GM19238 (cell line): ENCODE data around the gene FER.

Experiments
- DNase-seq: peaks from one replicate; pipeline ENCODE4 v3.0.0; 2011; ENCODE audit warnings: low spot score; ENCODE audit not compliant: insufficient read length

Gene FER

DNA sequence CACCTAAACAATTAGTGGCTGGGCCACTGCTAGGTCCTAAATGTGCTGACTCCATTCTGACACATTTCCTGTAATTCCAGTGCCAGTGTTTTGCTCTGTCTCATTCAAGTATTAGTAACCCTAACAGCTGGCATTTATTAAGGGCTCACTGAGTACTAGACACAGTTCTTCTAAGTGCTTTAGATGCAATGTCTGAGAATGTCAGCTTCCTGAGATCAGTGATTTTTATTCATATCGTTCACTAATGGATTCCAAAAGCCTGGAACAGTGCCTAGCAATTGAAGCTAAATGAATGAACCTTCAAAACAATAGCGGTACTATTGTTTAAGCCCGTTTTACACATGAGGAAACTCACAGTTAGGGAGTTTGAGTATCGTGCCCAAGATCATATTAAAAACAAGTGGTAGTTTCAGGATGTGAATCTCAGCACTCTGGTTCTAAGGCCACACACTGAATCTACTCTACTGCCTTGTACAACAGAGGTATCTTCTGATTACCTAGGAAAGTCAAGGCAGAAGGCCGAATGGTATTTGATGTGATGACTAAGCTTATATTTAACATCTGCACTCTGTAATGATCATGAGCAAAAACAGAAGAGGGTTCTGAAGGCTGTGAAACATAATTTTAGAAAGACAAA is 358.1 kb downstream of the FER start:
- DNase-seq: no peak

- DNase-seq: no peak
Measured at GRCh38 chr5:109111680-109112079, 364.0 kb downstream of the FER start.

DNA sequence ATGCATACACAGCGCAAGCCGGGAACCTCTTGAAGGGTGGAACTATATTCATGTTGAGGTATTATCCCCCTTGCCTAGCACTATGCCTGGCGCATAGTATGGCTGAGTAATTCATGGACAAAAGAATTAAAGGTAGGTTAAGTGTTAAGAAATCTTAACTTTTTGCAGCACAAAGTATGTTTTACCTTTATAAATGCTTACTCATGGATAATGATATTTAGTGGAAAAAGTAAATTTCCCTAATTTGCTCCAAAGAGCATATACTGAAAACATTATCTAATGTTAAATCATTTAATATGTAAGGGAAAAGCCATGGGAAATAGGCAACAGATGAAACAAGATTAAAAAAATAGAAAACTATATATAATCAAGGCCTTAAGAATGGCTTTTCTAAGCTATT is 365.9 kb downstream of the FER start:
- DNase-seq: no peak

DNA sequence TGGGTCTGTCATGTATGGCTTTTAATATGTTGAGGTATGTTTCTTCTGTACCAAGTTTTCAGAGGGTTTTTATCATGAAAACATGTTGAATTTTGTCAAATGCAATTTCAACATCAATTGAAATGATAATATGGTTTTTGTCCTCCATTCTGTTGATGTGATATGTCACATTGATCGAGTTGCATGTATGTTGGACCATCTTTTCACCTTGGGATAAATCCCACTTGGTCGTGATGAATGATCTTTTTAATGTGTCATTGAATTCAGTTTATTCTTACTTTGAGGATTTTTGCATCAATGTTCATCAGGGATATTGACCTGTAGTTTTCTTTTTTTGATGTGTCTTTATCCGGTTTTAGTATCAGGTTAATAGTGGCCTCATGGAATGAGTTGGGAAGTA is 373.5 kb downstream of the FER start:
- DNase-seq: no peak

DNA sequence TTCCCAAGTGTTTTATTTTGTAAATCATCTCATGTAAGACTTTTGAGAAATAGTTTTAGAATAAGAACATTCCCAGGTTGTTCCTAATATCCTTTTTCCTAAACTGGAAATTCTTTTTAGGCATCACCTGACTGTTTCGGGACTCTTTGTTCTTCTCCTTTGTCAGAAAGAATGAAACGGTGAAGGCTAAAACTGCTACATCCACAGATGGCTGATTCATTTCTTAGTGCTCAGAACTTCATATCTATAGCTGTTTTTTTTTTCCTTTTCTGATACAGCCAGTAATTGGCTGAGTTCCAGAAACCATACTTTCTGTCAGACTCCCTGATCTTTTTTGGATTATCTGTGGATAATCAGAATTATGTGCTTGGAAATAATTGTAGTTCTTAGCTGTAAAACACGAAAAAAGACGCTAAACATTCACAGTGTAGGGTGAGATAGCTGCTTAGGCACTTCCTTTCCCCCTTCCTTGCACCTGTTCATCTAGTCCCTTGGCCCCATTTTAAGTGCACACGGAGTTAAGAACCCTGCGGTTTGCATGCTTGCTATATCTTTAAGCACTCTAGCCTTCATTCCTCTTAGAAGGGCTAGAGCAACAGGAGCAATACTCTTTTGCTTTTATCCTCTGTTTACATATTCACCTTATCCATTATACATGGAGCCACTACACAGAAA is 378.2 kb downstream of the FER start:
- DNase-seq: no peak

DNA sequence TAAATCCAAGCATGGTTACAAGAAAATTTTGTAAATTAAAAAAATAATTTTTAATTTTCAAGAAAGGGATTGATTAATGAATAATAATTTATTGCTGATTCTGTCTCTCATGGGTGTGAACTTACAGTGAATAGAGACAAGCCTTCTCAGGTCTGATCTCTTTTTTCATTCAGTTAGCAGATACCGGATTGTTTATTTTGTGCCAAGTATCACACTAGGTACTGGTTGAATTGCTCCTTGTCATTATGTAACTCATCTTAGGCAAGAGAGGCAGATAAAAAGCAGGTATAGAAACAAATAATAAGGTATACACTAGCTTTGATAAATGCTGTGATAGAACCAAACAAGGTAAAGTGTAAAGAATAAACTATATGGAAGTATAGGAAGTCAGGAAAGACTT is 378.8 kb downstream of the FER start:
- DNase-seq: no peak

GRCh38 chr5:109136906-109137305 is 389.2 kb downstream of the FER start:
- no peak for DNase-seq

DNA sequence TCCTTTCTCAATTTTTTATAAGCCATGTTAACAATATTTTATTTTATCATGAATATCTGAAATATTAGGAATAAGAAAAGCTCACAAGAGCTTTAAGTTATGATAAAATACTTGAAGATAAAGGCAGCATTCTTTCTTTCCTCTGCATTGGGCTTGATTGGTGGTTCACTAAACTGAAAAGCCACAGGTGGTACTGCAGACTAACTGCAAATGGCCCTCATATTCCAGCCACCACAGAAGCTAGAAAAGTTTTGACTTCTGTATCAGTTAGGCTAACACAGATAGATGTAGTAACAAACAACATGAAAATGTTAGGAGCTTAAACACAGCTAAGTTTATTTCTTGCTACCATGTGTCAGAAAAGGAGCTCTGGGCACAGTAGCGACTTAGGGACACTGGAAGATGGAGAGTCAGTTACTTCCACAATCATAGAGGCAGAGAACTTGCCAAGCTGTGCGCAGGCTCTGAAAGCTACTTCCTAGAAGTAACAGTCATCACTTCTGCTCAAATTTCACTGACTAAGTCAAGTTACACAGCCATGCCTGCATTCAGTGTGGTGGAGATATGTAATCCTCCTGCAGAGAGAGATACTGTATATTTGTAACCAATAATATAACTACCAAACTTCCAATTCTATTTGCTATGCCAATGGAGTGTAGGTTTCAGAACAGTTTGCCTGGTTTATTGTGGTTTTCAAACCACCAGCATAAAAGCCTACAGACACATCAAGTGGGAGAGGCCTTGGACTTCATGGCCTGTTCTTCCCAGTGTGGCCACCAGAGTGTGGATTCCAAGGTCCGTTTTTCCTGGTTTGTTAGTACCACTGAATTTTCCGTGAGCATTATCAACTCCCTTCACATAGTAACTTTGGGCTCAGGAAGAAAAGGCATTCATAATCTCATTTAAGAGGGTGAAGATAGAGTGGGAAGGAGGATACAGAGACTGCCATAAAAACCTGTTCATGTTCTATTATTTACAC is 393.8 kb downstream of the FER start:
- no peak for DNase-seq

DNA sequence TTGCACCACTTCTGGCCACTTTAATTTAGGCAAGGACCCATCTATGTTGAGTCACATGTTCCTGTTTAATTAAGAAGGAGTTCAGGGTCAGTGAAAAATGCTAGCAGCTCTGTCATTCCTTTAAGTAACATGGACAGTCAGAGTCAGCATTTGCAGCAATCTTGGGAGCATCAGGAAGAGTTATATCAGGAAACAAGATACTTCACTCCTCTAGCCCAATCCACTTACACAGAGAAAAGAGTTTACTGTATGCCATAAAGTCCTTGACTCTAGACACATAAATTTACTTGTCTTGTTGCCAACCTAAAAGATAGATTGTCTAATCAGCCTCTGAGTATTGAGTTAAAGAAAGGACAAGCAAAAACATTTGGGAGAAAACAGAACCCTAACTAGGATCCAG is 395.3 kb downstream of the FER start:
- no peak for DNase-seq

DNA sequence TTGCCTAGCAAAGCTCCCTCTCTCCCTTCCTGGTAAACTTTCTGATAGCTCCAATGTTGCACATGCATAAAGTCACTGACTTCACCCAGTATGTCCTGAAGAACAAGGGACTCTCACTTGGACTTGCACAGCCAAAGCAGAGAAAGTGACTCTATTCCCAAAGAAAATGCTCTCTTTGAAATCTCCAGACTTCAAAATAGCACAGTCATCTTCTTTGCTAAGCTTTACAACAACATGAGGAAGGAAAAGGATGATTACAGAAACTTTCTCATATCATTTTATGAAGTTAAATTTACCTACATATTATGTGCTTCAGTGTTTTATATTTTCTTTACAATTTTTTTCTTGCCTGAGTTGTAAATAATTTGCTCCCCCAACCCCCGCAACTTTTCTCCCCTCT is 397.4 kb downstream of the FER start:
- no peak for DNase-seq

DNA sequence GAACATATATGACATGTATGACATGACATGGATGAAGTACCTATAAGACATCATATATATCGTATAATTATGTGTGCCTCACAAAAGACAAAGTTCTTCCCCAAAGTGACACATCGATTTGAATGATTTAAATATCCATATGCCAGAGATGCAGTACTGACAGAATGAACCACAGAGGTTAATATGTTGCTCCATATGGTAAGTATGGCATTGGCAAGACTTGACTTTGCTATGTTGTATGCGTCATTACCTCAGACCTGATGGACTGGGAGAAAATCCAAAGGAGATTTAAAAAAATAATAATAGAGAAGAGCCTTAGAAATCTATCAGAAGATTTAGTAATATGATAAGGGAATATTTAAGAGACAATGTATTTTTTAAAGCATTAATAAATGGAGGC is 398.9 kb downstream of the FER start:
- no peak for DNase-seq

DNA sequence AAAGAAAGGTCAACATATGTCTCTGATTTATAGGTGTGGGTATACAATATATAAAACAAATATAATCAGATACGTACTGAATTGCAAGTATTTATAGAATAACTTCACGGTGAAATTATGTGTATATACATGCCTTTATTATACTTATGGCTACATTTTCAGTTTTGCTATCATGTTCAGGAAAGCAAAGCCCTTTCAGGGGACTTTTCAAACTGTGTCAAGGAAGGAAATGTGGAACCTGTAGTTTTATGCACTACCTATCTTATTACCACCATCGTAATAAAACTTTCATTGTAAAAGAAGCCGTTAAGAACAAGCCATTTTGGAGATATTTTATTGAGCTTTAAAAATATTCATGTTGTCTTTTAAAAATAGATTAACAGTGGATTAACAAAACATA is 404.9 kb downstream of the FER start:
- no peak for DNase-seq

- DNase-seq: no peak
Measured at GRCh38 chr5:109155625-109156024, 407.9 kb downstream of the FER start.

GRCh38 chr5:109156885-109157284 is 409.2 kb downstream of the FER start:
- no peak for DNase-seq

GRCh38 chr5:109160468-109160867 is 412.8 kb downstream of the FER start:
- no peak for DNase-seq

DNA sequence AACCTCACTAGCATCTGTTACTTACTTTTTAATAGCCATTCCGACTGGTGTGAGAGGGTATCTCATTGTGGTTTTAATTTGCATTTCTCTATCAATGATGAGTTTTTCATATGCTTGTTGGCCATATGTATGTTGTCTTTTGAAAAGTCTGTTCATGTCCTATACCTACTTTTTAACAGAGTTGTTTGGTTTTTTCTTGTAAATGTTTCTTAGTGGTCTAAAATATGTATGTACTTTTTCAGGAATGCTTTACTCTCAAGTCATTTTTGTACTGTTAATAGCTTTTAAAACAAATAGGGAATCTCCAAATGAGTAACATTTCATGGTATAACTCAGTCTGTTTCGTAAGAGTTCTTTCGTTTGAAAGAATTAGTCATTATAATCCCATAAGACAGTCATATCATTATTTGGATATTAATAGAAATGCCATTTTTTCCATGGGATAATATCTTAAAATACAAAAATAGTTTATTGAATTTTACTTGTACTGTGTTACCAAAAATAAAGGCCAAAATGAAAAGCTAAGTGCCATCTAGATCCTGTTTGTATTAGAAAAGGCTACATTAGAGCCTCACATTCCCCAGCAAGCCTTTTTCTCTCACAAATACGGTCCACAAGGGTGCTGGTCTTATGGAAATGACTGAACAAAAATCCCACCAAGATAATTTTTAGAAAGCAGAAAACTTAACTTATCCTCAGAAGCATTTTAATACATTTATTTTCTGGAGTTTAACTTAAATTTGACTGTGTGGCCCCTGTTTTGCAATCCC is 414.4 kb downstream of the FER start:
- DNase-seq: no peak

DNA sequence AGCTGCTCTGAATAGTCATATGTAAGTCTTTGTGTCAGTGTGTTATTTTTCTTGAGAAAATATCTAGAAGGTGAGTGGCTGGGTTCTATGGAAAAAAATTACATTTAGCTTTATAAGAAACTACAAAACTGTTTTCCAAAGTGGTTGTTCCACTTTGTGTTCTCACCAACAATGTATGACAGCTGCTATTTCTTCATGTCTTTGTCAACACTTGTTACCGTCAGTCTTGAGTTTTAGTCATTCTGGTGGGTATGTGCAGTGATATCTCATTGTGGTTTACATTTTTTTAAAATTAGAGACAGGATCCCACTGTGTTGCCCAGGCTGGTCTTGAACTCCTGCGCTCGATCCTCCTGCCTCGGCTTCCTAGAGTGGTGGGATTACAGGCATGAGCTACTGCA is 415.6 kb downstream of the FER start:
- no peak for DNase-seq

DNA sequence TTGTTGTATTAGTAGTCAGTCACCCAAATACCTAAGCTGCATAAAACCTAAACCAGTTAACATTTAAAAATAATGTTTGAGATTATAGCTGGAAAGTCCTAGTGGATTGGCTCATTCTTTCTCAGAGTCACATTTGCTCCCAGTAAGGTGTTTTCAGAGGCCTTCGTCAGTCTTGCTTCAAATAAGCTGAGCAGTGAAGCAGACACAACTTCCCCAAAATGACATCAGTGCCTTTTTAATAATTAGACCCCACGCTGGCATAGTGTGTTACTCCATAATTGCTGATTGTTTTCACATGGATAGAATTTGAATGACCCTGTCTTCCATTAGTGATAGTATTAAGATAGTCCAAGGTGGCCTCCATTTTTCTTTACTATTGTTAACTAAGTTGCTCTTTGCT is 416.3 kb downstream of the FER start:
- no peak for DNase-seq

GRCh38 chr5:109167586-109167985 is 419.9 kb downstream of the FER start:
- no peak for DNase-seq

DNA sequence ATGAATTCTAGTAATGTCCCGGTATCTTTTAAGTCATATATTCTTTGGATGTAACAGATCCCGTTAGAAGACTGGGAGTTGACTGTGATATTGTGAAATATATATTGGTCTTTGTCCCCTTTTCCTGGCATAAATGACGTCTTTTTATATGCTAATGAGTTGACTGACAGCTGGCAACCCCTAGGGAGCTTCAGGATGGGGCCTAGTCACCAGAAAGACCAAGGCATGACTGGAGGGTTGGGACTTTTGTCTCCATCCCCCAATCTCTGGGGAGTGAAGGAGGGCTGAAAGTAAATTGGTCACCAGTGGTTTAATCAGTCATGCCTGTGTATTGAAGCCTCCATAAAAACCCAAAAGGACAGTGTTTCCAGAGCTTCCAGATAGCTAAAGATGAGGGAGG is 420.5 kb downstream of the FER start:
- DNase-seq: no peak

- no peak for DNase-seq
Measured at GRCh38 chr5:109170629-109171350, 423.1 kb downstream of the FER start.
